HG03045 (cell line): ENCODE results near the gene MLN.

Experiments
- ATAC-seq: cut with Tn5 transposase; IDR thresholded peaks from one replicate; pipeline ENCODE4 v1.9.1; 2021; ENCODE audit warnings: mild to moderate bottlenecking, moderate library complexity; ENCODE audit not compliant: unreplicated experiment

The MLN gene, protein sequence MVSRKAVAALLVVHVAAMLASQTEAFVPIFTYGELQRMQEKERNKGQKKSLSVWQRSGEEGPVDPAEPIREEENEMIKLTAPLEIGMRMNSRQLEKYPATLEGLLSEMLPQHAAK

DNA sequence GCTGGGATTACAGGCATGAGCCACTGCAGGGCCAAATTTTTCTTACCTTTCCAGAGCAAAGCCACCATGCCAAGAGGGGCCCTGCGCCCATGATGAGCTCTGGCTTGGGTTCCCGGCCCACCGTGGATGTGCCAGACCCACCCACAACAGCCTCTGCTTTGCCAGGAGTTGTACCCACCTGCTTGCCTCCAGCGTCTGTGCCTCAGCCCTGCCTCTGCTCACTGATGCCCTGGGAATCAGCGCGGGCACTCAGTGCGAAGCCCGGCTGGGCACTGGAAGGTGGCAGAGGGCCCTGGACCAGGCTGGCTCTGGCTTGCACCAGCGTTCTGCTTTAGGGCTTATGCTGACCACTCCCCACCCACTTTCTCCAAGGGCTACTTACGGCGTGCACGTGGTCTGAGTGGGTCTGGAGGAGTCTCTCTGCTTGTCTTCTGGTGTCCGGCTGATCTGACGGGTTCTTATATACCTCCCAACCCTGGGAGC lies at the start of gene MLN:
Gene MLN, minus strand, starts transcription at position 433 of the 483 bp plus-strand sequence. CDS start 2,840 bp downstream, outside the sequence.
- ATAC-seq: no peak

DNA sequence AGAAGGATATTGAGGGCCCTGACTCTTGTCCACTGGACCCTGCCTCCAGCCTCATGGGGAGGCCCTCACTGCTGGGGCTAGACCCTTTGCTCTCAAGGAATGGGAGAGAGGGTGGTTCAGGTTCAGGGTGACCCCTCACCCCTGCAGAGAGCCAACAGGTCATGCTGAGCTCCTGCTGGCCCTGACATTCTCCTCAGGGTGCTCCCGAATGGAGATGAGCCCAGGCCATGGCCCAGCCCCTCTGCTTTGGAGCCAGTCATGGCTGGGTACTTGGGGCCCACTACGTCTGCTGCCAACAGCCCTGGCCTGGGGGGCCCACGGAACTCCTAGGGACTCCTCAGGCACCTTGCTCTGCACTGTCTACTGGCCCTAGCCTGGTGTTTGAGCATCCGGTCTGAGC lies 49.2 kb upstream of the MLN start:
- no peak for ATAC-seq

DNA sequence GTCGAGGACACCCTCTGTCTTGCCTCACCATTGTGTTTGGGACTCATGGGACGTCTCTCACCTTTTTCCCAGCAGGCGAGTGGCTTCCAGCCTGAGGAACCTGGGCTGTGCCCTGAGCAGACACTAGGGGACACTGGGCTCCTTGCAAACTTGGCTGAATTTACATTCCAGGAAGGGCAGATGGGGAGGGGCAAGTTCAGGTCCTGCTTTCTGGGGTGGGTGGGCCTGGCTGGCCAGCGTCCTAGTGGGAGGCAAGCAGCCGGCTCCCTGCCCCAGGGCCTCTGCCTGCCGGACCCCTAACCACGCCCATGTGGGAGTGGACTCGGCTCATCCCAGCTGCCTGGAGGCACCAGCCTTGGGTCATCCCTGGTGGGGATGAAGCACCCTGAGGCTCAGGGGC lies 48.2 kb upstream of the MLN start:
- ATAC-seq: no peak

DNA sequence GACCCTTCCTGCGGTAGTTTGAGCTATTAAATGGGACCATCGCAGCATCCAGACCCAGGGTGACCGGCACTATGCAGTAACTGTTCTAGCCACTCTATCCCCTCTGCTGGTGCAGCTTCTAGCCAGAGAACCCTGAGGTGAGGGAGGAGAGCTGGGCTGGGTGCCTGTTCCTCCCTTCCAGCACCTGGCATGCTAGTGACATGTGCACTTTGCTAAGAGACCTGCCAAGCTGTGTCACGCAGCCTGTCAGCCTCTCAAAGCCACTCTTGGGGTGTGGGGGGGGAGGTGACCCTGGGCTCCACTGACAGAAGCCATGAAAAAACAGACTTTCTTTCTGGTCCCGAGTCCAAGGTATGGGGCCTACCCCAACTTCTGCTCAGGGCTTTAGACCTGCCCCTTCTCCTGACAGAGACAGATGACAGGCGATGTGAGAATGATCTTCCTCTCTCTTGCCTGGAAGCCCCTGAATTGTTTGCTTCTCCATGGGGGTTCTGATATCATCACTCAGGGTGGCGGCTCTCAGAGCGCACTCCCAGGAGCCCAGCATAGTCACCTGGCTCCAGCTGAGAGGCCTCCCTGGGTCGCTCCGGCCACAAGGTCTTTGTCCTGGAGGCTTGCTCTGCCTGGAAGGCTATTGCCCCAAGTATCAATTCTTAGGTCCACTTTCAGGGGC lies 47.2 kb upstream of the MLN start:
- no peak for ATAC-seq

DNA sequence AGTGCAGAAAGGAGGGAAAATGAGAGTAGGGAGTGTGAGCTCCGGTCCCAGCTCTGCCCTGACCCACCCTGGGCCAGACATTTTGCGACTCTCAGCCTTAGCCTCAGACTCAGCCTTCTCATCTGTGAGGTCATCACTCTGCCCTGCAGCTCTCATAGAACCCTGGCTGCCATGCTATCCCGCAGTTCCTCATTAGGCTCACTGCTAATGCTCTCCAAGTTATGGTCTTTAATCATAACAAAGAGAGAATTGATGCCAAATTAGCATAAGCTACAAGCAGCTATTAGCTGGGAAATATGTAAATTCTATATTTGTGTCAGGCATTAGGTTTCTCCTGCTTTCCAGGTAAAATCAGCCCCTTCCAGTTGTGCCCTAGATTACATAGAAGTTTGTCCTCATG lies 46.5 kb upstream of the MLN start:
- ATAC-seq: no peak

DNA sequence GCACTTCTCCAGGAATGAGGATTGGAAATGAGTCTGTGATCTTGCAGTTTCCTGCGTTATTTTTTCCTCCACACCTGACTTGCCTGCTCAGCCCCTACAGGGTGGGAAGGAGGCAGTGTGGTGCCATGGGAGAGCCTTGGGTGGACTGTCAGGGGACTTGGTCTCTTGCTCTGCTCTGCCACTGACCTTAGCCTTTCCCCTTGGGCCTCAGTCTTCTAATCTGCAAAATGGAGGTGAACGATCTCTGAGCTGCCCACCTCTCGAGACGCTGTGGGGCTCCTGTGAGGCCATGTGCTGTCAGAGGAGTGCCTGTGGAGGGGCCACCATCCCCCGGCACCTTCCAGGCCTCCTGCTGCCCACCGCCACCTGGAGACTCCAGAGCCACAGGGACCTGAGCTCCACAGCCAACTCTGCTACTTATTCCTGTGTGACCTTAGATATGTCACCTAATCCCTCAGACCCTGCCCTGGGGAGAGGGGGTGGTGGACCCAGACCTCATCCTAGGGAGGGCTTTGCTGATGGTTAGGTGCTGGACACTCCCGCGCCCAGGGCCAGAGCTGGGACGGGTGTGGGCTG lies 45.8 kb upstream of the MLN start:
- ATAC-seq: no peak

DNA sequence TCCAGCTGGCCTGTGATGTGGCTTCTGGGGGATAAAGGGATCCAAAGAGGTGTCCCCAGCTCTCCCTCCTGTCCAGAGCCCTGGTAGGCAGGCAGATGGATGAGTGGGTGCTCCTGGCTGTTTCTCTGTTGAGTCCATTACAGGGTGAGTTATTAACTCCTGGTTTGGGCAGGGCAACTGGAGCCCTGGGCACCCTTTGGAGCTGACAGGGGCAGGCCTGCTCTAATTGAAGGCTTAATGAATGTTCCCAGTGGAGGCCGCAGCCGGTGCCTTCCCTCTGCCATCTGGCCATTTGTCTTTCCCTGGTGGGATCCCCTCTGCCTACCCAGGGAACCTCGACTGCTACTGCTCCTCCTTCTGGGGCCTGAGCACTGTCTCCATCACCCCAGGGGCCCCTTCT lies 44.7 kb upstream of the MLN start:
- no peak for ATAC-seq

DNA sequence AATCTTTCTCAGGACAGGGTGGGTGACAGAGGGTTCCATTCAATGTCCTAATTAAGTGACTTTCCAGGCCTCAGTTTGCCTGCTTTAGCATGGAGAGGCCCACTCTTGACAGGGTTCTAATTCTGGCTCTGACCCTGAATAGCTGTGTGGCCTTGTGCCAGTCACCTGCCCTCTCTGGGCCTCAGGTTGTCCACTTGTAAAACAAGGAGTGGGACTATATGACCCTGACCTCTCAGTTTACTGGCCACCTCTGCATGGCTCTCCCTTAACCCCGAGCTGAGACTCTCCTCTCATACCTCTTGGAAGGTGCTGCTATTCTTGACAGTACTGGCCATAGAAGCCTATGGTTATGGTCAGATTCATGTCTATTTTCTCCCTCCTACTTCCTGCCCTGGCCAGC lies 44.1 kb upstream of the MLN start:
- no peak for ATAC-seq

DNA sequence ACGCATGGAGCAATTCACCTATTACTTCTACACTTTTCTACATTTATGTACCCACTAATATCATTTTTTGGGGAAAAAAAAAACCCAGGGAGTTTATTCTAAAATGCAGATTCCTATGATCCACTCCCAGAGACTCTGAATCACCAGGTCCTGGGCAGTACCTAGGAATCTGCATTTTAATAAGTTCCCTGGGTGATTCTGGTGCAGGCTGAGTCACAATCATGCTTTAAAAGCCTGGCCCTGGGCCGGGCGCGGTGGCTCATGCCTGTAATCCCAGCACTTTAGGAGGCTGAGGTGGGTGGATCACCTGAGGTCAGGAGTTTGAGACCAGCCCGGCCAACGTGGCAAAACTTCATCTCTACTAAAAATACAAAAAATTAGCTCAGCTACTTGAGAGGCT lies 43.3 kb upstream of the MLN start:
- no peak for ATAC-seq

DNA sequence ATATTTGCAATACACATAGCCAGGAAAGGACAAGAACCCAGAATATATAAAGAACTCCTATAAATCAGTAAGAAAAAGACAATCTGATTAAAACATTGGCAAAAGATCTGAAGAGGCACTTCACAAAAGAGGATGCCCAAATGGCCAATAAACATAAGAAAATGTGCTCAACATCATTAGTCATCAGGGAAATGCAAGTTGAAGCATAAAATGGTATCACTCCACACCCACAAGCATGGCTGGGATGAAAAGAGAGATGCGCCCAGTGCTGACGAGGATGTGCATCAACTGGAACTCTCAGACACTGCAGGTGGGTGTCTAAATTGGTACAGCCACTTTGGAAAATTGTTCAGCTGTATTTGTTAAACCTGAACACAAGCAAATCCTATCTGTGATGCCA lies 42.4 kb upstream of the MLN start:
- ATAC-seq: no peak

DNA sequence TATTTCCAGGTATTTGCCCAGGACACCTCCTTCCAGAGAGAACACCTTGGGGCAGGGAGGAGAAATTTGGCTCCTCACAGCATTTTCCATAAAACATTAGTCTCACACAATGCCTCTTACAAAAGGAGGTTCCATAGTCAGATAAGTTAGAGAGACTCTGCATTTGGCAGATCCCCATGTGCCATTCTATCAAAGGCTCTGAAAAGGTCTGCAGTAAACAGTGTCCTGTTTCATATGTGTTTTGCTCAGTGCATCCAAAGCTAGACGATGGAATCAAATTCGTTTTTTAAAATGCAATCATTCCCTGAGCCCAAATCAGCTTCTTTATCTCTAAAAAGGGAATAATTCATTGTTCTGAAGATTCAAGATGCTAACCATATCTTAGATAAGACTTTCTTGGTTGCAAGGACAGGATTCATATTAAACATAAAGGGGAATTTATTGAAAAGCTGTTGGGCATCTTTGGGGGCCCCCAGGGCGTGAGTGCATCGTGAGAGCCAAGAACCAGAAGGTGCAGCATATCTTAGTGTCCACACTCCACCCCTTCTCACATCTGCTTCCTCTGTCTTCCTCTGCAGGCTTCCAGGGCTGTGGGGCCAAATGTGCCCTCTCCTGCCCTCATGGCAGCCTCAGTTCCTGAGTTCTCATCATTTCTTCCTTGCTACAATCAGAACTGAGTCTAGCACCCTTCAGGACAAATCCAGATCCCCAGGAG lies 41.4 kb upstream of the MLN start:
- ATAC-seq: no peak

DNA sequence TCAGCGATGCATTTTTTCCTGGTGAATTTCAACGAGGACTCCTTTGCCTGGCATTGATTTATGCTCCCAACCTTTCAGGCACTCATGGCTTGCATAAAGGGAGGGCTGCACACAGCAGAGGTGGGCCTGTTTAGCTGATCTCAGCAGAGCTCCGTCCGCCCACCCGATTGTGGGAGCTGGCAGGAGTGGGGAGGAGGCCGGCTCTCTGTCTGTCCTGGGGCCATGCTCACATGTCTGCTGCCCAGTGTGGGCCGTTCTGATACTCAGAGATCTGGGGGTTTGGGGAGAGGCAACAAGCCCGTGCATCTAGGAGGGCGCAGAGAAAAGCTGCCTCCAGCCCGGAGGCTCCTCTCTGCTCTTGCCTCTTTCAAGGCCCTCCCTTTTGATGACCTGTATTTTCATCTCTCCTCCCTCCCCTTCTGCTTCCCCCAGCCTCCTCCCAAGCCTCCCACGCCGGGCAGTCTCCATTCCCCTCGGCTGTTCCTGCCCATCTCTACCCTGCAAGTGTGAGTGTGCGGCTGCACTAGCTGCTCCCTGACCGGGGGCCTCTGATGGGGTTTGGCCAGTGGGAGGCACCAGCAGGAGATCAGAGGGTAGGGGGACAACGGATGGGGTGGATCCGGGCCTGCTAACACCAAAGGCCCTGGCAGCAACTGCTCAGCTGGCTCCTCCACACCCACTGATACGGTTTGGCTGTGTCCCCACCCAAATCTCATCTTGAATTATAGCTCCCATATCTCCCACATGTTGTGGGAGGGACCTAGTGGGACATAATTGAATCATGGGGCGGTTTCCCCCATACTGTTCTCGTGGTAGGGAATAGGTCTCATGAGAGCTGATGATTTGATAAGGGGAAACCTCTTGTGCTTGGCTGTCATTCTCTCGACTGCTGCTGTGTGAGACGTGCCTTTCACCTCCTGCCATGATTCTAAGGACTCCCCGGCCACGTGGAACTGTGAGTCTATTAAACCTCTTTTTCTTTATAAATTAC lies 39.6 kb upstream of the MLN start:
- ATAC-seq: no peak

DNA sequence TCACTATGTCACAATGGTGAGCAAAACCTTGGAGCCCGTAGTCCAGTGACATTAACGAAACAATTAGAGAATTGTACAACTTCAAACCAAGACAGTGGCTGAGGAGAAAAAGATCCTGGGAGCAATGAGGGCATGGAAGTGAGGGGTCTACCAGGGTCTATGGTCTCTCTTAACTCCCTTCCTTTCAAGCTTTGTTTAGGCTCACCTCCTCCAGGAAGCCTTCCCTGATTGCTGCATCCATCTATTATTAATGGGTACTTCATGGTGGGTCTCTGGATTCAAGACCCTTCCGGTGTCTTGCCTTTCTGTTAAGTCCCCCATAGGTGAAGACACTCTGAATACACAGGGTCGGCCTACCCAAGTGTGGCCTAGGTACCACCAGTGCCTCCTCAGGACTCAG lies 38.1 kb upstream of the MLN start:
- ATAC-seq: no peak

DNA sequence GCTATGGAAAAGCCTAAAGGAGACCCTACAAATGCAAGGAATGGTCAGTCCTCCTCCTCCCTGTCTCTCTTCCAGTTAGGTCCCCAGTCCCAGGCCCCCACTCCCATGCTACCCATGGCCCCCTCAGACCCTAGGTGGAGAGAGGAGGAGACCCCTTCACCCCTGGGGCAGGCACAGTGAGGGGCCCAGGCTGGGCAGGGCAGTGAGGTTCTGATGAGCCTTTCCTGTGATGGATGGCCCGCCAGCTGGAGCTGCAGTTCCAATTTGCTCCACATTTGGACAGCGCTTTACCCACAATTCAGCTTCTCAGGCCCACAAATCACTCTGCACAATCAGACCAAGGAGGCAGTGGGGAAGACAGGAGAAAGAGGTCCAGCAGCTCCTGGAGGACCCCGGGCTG lies 37.3 kb upstream of the MLN start:
- no peak for ATAC-seq

DNA sequence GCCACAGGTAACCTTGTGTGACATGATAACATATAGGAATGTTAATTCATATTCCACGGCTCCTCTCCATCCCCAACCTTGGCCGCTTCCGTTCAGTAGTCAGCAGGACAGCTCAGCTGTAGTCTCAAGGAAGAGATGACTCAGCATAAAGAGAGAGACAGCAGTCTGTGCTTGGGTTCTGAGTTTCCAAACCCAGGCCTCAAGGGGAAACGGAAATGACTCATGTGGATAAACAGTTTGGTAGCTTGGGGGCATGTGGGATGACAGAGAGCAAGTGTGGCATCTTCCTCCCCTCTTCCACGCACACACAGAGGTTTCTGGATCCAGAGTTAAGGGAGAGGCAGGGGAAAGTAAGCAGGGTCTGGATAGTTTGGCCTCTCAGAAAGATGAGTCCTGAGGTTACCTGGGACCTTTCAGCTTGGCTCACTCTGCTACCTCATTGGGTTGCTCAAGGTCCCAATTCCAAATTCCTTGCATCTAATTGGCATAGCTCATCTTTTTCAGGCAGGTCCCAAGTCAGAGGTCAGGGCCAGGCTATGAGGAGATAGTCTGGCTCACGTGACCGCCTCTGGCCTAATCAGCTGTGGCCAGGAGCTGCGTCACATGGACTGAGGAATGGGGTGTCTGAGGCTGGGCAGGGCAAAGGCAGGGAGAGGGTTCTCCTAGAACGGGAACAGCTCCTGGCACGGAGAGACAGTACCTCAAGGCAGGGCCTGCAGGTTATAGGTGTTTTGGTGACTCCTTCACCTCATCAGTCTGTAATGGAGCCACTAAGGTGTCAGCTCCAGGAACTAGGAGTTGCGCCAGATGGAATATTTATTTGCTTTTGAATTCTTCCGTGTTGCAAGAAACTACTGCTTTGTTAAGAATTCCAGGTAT lies 36.5 kb upstream of the MLN start:
- no peak for ATAC-seq

DNA sequence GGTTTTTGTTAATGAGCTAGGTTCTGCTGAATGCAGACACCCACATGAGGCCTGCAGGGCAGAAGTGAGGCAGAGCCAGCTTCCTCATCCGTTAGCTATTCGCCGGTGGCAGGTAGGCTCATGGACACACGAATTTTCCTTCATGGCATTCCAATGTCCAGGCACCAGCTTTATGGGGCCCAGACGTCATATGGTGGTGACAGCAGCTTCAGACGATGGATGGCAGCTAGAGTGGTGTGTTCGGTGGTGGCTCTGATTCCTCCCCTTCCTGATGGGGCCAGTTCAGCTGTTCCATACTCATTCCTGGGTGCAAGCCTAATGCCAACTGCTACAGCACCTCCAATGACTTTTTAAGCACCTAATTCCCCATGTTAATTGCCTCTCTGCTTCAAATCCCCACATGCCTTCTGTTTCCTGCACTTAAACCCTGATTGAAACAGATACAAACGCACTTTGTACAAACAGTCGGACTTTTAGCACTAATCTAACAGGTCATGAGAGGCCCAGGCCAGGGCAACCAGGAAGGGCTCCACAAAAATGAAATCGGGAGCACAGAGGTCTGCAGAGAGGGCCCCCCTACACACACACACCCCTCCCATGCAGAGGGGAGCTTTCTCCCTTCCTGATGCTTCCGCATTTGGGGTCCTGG lies 35.7 kb upstream of the MLN start:
- no peak for ATAC-seq

DNA sequence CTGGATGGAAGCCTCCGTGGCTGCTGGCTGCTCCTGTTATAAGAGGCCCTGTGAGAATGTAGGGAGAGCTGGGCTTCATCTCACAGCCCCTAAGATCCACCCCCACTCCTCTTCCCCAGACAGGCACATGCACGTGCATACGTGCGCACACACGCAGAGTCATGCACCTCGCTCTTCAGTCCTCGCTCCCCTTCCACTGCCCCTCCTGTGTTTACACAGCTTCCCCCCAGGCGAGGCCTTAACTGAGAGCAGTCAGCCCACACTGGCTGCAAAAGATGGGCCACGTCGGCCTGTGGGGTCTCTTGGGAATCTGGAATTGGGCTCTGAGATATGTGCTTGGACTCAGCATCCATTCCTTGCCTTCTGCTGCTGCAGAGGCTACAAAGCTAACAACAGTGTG lies 35.2 kb upstream of the MLN start:
- ATAC-seq: no peak

DNA sequence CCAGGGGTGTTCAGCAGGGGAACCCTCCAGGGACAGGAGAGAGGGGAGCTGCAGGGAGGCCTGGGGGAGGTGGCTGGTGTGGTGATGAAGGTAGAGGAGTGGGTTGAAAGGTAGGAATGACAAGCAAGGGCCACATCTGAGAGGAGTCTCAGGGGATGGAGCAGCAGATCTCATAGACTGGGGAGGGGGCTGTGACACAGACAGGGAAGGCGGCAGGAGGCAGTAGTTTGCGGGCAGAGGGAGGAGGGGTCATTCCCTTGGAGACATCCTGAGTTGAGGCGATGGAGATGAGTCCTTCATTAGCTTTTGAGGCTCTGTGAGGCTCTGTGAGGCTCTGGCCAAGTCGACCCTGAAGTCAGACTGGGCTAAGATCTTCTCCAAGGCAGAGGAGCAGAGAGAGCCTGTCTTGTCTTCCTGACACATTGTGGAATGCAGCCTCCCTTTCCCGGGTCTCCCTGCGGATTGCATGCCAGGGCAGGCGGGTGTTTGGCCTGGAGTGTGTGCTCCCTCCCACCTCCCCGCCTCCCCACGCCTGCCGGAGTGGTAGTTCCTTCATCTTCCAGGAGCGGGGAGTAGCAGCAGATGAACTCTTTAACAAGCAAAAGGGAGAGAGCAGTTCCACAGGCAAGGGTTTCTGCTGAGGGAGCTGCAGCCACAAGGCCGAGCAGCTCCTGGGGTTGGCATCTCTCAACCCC lies 34.3 kb upstream of the MLN start:
- no peak for ATAC-seq
